B cell (primary cell): Measurements from ENCODE around the gene MBD3. TPM values are rescaled to one million over a fixed set of nuclear protein-coding genes. Genes with fewer than 3 reads are reported as not detected.

Source experiments
- ATAC-seq: fragments of 200-7000 bp; cut with Tn5 transposase; one replicate; pipeline ENCODE4 v1.10.0; 2021; ENCODE audit warnings: low read depth, mild to moderate bottlenecking, moderate number of reproducible peaks, moderate library complexity
- CTCF ChIA-PET: fragments of 350-600 bp; sonication (Branson Sonifier 250); formaldehyde crosslinking; loops from one replicate; lab custom pipeline; 2021; ENCODE audit warnings: antibody characterized with exemption, inconsistent platforms; lab: Charles Lee
- POLR2A ChIA-PET: fragments of 350-600 bp; sonication (Branson Sonifier 250); formaldehyde crosslinking; loops from one replicate; lab custom pipeline; 2021; ENCODE audit warnings: antibody characterized with exemption; lab: Charles Lee
- DNase-seq: peaks from one replicate; pipeline ENCODE4 v3.0.0; 2013
- H2AFZ ChIP-seq: 2 replicates; pipeline ENCODE4 v1.6.1; 2012; ENCODE audit warnings: mild to moderate bottlenecking, low read depth, low read length; ENCODE audit not compliant: insufficient read depth, poor library complexity, severe bottlenecking
- H3K27ac ChIP-seq, 2 donors: 1 replicate in 1 of 2; 2 replicates in 1 of 2; pipeline ENCODE4 v1.5.1; 2012 to 2013; ENCODE audit warnings: low read length in 2 of 2, mild to moderate bottlenecking in 2 of 2, moderate library complexity in 1 of 2
- H3K27me3 ChIP-seq, 4 experiments: fragments of 200-600 bp in 1 of 4; sonication (generic) in 1 of 4; replicated peaks in 1 of 4; 1 replicate in 2 of 4; 2 replicates in 2 of 4; pipeline versions ENCODE4 v1.6.1 to v1.7.0; 2013 to 2016; ENCODE audit warnings: low read length in 3 of 4, mild to moderate bottlenecking in 2 of 4, mixed read lengths in 1 of 4, moderate library complexity in 1 of 4; ENCODE audit not compliant: insufficient read depth in 4 of 4, control insufficient read depth in 3 of 4; ENCODE audit errors: control extremely low read depth in 1 of 4
- H3K36me3 ChIP-seq, 2 experiments: replicated peaks in 1 of 2; 1 replicate in 1 of 2; 2 replicates in 1 of 2; pipeline versions ENCODE4 v1.6.1 to v1.7.1; 2013; ENCODE audit warnings: low read length in 1 of 2; ENCODE audit not compliant: insufficient read depth in 2 of 2, control insufficient read depth in 1 of 2; ENCODE audit errors: control extremely low read depth in 1 of 2, extremely low read depth in 1 of 2
- H3K4me1 ChIP-seq, 2 donors: fragments of 200-600 bp in 1 of 2; sonication (generic) in 1 of 2; 1 replicate in 1 of 2; 2 replicates in 1 of 2; pipeline versions ENCODE4 v1.5.1 to v1.6.1; 2013 to 2017; ENCODE audit warnings: low read length in 2 of 2; ENCODE audit not compliant: control insufficient read depth in 2 of 2, insufficient read depth in 2 of 2
- H3K4me2 ChIP-seq: replicated peaks from 2 replicates; pipeline ENCODE3; 2012; ENCODE audit warnings: mild to moderate bottlenecking, low read depth, low read length; ENCODE audit not compliant: poor library complexity, severe bottlenecking
- H3K4me3 ChIP-seq, 5 experiments: fragments of 200-600 bp in 1 of 5; sonication (generic) in 1 of 5; 1 replicate in 3 of 5; 2 replicates in 2 of 5; pipeline versions ENCODE4 v1.5.1 to v1.7.0; 2011 to 2016; ENCODE audit warnings: low read length in 4 of 5, mild to moderate bottlenecking in 4 of 5, low read depth in 2 of 5, control low read depth in 1 of 5, moderate library complexity in 1 of 5; ENCODE audit not compliant: insufficient read depth in 1 of 5; ENCODE audit errors: control extremely low read depth in 1 of 5, extremely low read depth in 1 of 5
- H3K79me2 ChIP-seq: fragments of 200-600 bp; sonication (generic); one replicate; pipeline ENCODE4 v1.6.0; 2016; ENCODE audit warnings: low read length; ENCODE audit not compliant: control insufficient read depth, insufficient read depth
- H3K9ac ChIP-seq: fragments of 200-600 bp; sonication (generic); 2 replicates; pipeline ENCODE4 v1.6.1; 2017; ENCODE audit warnings: mild to moderate bottlenecking, low read length, moderate library complexity
- H3K9me3 ChIP-seq, 3 donors: one replicate each; pipeline versions ENCODE4 v1.6.1 to v1.7.1; 2013; ENCODE audit warnings: low read length in 2 of 3; ENCODE audit not compliant: control insufficient read depth in 2 of 3, insufficient read depth in 1 of 3; ENCODE audit errors: control extremely low read depth in 1 of 3
- H4K20me1 ChIP-seq: 2 replicates; pipeline ENCODE4 v1.6.0; 2012; ENCODE audit warnings: mild to moderate bottlenecking, low read length; ENCODE audit not compliant: insufficient read depth, control insufficient read depth, poor library complexity, severe bottlenecking
- H3K27ac Mint-ChIP-seq: one replicate; pipeline ENCODE4 v1.8.0; 2021; ENCODE audit warnings: mixed read lengths
- H3K27me3 Mint-ChIP-seq: one replicate; pipeline ENCODE4 v1.8.0; 2021; ENCODE audit warnings: mixed read lengths
- H3K4me1 Mint-ChIP-seq: one replicate; pipeline ENCODE4 v1.8.0; 2021; ENCODE audit warnings: mixed read lengths
- H3K4me3 Mint-ChIP-seq: one replicate; pipeline ENCODE4 v1.8.0; 2021; ENCODE audit warnings: mixed read lengths
- H3K9me3 Mint-ChIP-seq: one replicate; pipeline ENCODE4 v1.8.0; 2022; ENCODE audit warnings: mixed read lengths; ENCODE audit not compliant: insufficient read depth
- CTCF ChIP-seq: fragments of 200-600 bp; IDR thresholded peaks from one replicate; pipeline ENCODE4 v1.8.0; 2022; ENCODE audit warnings: antibody characterized with exemption, mild to moderate bottlenecking
- EZH2 ChIP-seq: IDR thresholded peaks from 2 replicates; pipeline ENCODE4 v1.6.1; 2012; ENCODE audit warnings: borderline replicate concordance, low read depth, mild to moderate bottlenecking, moderate library complexity, low read length; ENCODE audit not compliant: insufficient read depth, poor library complexity, severe bottlenecking
- WGBS: methylation state at CpG from one replicate; pipeline ENCODE4 v1.1.5; 2013; ENCODE audit warnings: missing lambda C conversion rate; ENCODE audit not compliant: insufficient coverage; 5-methylcytosine and 5-hydroxymethylcytosine counted together
- intact Hi-C: fragments of 100-400 bp; cut with micrococcal nuclease; formaldehyde crosslinking; loops from one replicate; pipeline ENCODE4 v1.10.0; 2022
- polyA plus RNA-seq: library from polyadenylated mRNA; depleted of rRNA; stranded (reverse); fragments of >200 nt; gene quantifications from 2 replicates; pipeline ENCODE4 v1.2.3, GENCODE V29; 2012
- total RNA-seq, 2 donors: library from RNA; stranded (reverse); fragments of 120-200 nt in 1 of 2; gene quantifications; 1 replicate in 1 of 2; 2 replicates in 1 of 2; pipeline versions ENCODE4 v1.2.3 to v1.2.4, GENCODE V29; 2013 to 2022

Gene MBD3
- total and polyA plus RNA-seq, 2 donors (not counting 1 experiment from before 2014, with no cell fraction given) = 48.1 to 84.6 TPM

GRCh38 chr19:1527650-1528309, 64.9 kb downstream of the MBD3 start:
- Histone ChIP-seq H3K27me3 (peaks cover 0 to 34% (median 14%) of the 10 kb centered on the region in 4 experiments), H3K9ac (no peak overlapping the region), H4K20me1 (no peaks in the 10 kb centered on the region), H3K4me3 (no peak overlapping the region), H3K79me2 (no peaks in the 10 kb centered on the region), H3K4me1 (peaks cover 3 to 8% of the 10 kb centered on the region in 2 donors), H3K9me3 (peaks cover 0 to 7% (median 0%) of the 10 kb centered on the region in 3 donors), H3K27ac (no peak overlapping the region), H3K36me3 (no peaks in the 10 kb centered on the region), H3K4me2 (no peak overlapping the region), H2AFZ (no peak overlapping the region)
- H3K4me3 Mint-ChIP-seq = no peak overlapping the region
- no peaks in the 10 kb centered on the region for H3K9me3 Mint-ChIP-seq
- DNase-seq (no peak), ATAC-seq (no peak)
- intact Hi-C loops = no loop called here
- peaks cover 43% of the 10 kb centered on the region for H3K27me3 Mint-ChIP-seq
- peaks cover 7% of the 10 kb centered on the region for H3K4me1 Mint-ChIP-seq
- TF ChIP-seq CTCF (no peak), EZH2 (no peak)
- H3K27ac Mint-ChIP-seq = no peak overlapping the region
- POLR2A ChIA-PET = no interaction called here
- CTCF ChIA-PET = no interaction called here
- 86% methylated on average over 26 of the region's 27 CpGs for WGBS

- no peak overlapping the region for H3K4me2 ChIP-seq
- no peaks in the 10 kb centered on the region for H4K20me1 ChIP-seq
- Mint-ChIP-seq H3K4me3 (no peak overlapping the region), H3K27me3 (peaks cover 43% of the 10 kb centered on the region), H3K4me1 (peaks cover 7% of the 10 kb centered on the region), H3K27ac (no peak overlapping the region), H3K9me3 (no peaks in the 10 kb centered on the region)
- peaks cover 3 to 8% of the 10 kb centered on the region in 2 donors for H3K4me1 ChIP-seq
- no peak overlapping the region for H2AFZ ChIP-seq
- intact Hi-C loops = no loop called here
- no peak for DNase-seq
- peaks cover 0 to 36% (median 14%) of the 10 kb centered on the region in 4 experiments for H3K27me3 ChIP-seq
- no peaks in the 10 kb centered on the region for H3K36me3 ChIP-seq
- no peaks in the 10 kb centered on the region for H3K79me2 ChIP-seq
- 82% methylated on average over 17 of the region's 18 CpGs for whole genome bisulfite sequencing
- POLR2A ChIA-PET = no interaction called here
- no peak for ATAC-seq
- TF ChIP-seq EZH2 = no peak
- no peak for TF ChIP-seq CTCF
- H3K4me3 ChIP-seq = no peak overlapping the region
- H3K9me3 ChIP-seq = peaks cover 0 to 7% (median 0%) of the 10 kb centered on the region in 3 donors
- CTCF ChIA-PET = no interaction called here
- H3K27ac ChIP-seq = no peak overlapping the region
- H3K9ac ChIP-seq = no peak overlapping the region
Measured at GRCh38 chr19:1526979-1527649, 65.6 kb downstream of the MBD3 start.
